Keratinocyte (primary cell): ENCODE data around the gene GCSAM. TPM values are rescaled to one million over a fixed set of nuclear protein-coding genes. Genes with fewer than 3 reads are reported as not detected.

Source experiments
- DNase-seq: peaks from one replicate; pipeline ENCODE4 v3.0.0-alpha.2; 2011; ENCODE audit warnings: low read depth, missing footprints, low spot score
- FAIRE-seq: peaks from 2 replicates; lab custom pipeline; 2011; peaks lifted over from hg19 to GRCh38; lab: Jason Lieb, UNC
- H2AFZ ChIP-seq: 2 replicates; pipeline ENCODE4 v1.6.0; 2012; ENCODE audit warnings: low read length, control low read depth, inconsistent platforms; ENCODE audit not compliant: control insufficient read depth
- H3K27ac ChIP-seq: 2 replicates; pipeline ENCODE4 v1.5.1; 2011; ENCODE audit warnings: low read length; ENCODE audit not compliant: control insufficient read depth, insufficient read depth
- H3K27me3 ChIP-seq: 3 replicates; pipeline ENCODE4 v1.6.0; 2011; ENCODE audit warnings: low read length; ENCODE audit not compliant: control insufficient read depth, insufficient read depth; ENCODE audit errors: extremely low read depth
- H3K36me3 ChIP-seq, 2 experiments: 2 replicates in 1 of 2; 3 replicates in 1 of 2; pipeline ENCODE4 v1.5.1; 2011; ENCODE audit warnings: low read length in 2 of 2, mild to moderate bottlenecking in 1 of 2; ENCODE audit not compliant: control insufficient read depth in 2 of 2, insufficient read depth in 2 of 2; ENCODE audit errors: extremely low read depth in 1 of 2
- H3K4me1 ChIP-seq: 3 replicates; pipeline ENCODE4 v1.5.1; 2011; ENCODE audit warnings: low read length; ENCODE audit not compliant: control insufficient read depth, insufficient read depth; ENCODE audit errors: extremely low read depth
- H3K4me2 ChIP-seq: 3 replicates; pipeline ENCODE4 v1.6.0; 2011; ENCODE audit warnings: low read depth, low read length; ENCODE audit not compliant: control insufficient read depth, insufficient read depth; ENCODE audit errors: extremely low read depth
- H3K4me3 ChIP-seq, 3 experiments: fragments of 200-600 bp in 1 of 3; sonication (generic) in 1 of 3; 2 replicates in 2 of 3; 3 replicates in 1 of 3; pipeline ENCODE4 v1.5.1; 2011 to 2016; ENCODE audit warnings: low read length in 3 of 3, mild to moderate bottlenecking in 3 of 3, control low read depth in 2 of 3, inconsistent platforms in 1 of 3, low read depth in 1 of 3, mixed read lengths in 1 of 3, mixed run types in 1 of 3, moderate library complexity in 1 of 3; ENCODE audit not compliant: control insufficient read depth in 2 of 3, insufficient read depth in 2 of 3; ENCODE audit errors: extremely low read depth in 1 of 3
- H3K79me2 ChIP-seq: 2 replicates; pipeline ENCODE4 v1.6.0; 2012; ENCODE audit warnings: low read length; ENCODE audit not compliant: control insufficient read depth, insufficient read depth
- H3K9ac ChIP-seq: 3 replicates; pipeline ENCODE4 v1.6.0; 2011; ENCODE audit warnings: low read length; ENCODE audit not compliant: control insufficient read depth, insufficient read depth; ENCODE audit errors: extremely low read depth
- H3K9me1 ChIP-seq: 3 replicates; pipeline ENCODE4 v1.6.0; 2011; ENCODE audit warnings: low read length; ENCODE audit not compliant: control insufficient read depth, insufficient read depth; ENCODE audit errors: extremely low read depth
- H3K9me3 ChIP-seq: 2 replicates; pipeline ENCODE4 v1.5.1; 2012; ENCODE audit warnings: low read depth, low read length; ENCODE audit not compliant: control insufficient read depth
- H4K20me1 ChIP-seq: 3 replicates; pipeline ENCODE4 v1.6.0; 2011; ENCODE audit warnings: low read length; ENCODE audit not compliant: control insufficient read depth, insufficient read depth; ENCODE audit errors: extremely low read depth
- EZH2 ChIP-seq: IDR thresholded peaks from one replicate; pipeline ENCODE4 v1.6.1; 2012; ENCODE audit warnings: inconsistent platforms, mild to moderate bottlenecking, low read length, moderate library complexity
- dilution Hi-C: fragments of 300-500 bp; cut with MboI; formaldehyde crosslinking; loops from one replicate; pipeline ENCODE4 v1.7.0; 2020; ENCODE audit warnings: low sequenced_read_pairs; ENCODE audit not compliant: extremely low pct_ligation_motif_present
- polyA plus RNA-seq, 5 experiments: library from polyadenylated mRNA; depleted of rRNA in 3 of 5; stranded (reverse) in 3 of 5; stranded (forward) in 1 of 5; unstranded in 1 of 5; fragments of >200 nt; gene quantifications; 1 replicate in 1 of 5; 2 replicates in 3 of 5; 3 replicates in 1 of 5; pipeline versions ENCODE4 v1.2.1 to v1.2.3, GENCODE V29; 2011 to 2012; ENCODE audit warnings: missing spikeins in 2 of 5, low read depth in 1 of 5, low replicate concordance in 1 of 5
- TF ChIP-seq, protein P1 (sequence below), 3 experiments: IDR thresholded peaks in 1 of 3; conservative IDR thresholded peaks in 1 of 3; optimal IDR thresholded peaks in 1 of 3; 2 replicates in 2 of 3; 3 replicates in 1 of 3; pipeline versions ENCODE3 to v1.5.1; 2011; ENCODE audit warnings: low read length in 3 of 3, mild to moderate bottlenecking in 3 of 3, moderate library complexity in 2 of 3, control low read depth in 1 of 3, inconsistent platforms in 1 of 3; ENCODE audit not compliant: insufficient read depth in 2 of 3; ENCODE audit errors: extremely low read depth in 1 of 3

Gene GCSAM
- polyA plus RNA-seq, 1 donor (not counting 4 experiments of a cell fraction or from before 2014, with no cell fraction given): 2.9 TPM

GRCh38 chr3:112149136-112149535, 16.1 kb upstream of the GCSAM start:
- Histone ChIP-seq H3K4me1 (peaks cover 21% of the 10 kb centered on the region), H3K4me2 (peak overlapping the region; percentile 46), H3K27ac (peak overlapping the region; percentile 77), H3K79me2 (no peaks in the 10 kb centered on the region), H3K9ac (peak overlapping the region; percentile 35), H3K4me3 (no peak overlapping the region), H3K9me3 (peaks cover 9% of the 10 kb centered on the region), H3K9me1 (no peaks in the 10 kb centered on the region), H3K27me3 (no peaks in the 10 kb centered on the region), H3K36me3 (no peaks in the 10 kb centered on the region), H2AFZ (peak overlapping the region; percentile 3), H4K20me1 (no peaks in the 10 kb centered on the region)
- TF ChIP-seq, protein P1, sequence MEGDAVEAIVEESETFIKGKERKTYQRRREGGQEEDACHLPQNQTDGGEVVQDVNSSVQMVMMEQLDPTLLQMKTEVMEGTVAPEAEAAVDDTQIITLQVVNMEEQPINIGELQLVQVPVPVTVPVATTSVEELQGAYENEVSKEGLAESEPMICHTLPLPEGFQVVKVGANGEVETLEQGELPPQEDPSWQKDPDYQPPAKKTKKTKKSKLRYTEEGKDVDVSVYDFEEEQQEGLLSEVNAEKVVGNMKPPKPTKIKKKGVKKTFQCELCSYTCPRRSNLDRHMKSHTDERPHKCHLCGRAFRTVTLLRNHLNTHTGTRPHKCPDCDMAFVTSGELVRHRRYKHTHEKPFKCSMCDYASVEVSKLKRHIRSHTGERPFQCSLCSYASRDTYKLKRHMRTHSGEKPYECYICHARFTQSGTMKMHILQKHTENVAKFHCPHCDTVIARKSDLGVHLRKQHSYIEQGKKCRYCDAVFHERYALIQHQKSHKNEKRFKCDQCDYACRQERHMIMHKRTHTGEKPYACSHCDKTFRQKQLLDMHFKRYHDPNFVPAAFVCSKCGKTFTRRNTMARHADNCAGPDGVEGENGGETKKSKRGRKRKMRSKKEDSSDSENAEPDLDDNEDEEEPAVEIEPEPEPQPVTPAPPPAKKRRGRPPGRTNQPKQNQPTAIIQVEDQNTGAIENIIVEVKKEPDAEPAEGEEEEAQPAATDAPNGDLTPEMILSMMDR (optimal IDR thresholded peaks at IDR 0.05 in 1 of 3, IDR thresholded peaks at IDR 0.05 in 1 of 3, conservative IDR thresholded peaks at IDR 0.05 in 1 of 3; ENCODE audit: extremely low read depth in 1 of 3, insufficient read depth in 2 of 3, low read length in 3 of 3): no peak
- no peak for TF ChIP-seq EZH2
- peak; percentile 76 for DNase-seq
- dilution Hi-C loops: no loop called here
- peak; percentile 99 for FAIRE-seq

GRCh38 chr3:112143689-112144088, 10.6 kb upstream of the GCSAM start:
- H3K4me2 ChIP-seq: peak overlapping the region; percentile 1
- no peak for FAIRE-seq
- H3K4me1 ChIP-seq: peaks cover 4% of the 10 kb centered on the region
- no peak overlapping the region for H3K9ac ChIP-seq
- peaks cover 4% of the 10 kb centered on the region for H3K9me3 ChIP-seq
- H3K27me3 ChIP-seq: no peaks in the 10 kb centered on the region
- DNase-seq: no peak
- no peaks in the 10 kb centered on the region for H3K79me2 ChIP-seq
- TF ChIP-seq EZH2: no peak
- TF ChIP-seq, protein P1 (optimal IDR thresholded peaks at IDR 0.05 in 1 of 3, IDR thresholded peaks at IDR 0.05 in 1 of 3, conservative IDR thresholded peaks at IDR 0.05 in 1 of 3; ENCODE audit: extremely low read depth in 1 of 3, insufficient read depth in 2 of 3, low read length in 3 of 3): no peak
- H3K9me1 ChIP-seq: no peaks in the 10 kb centered on the region
- H3K27ac ChIP-seq: peak overlapping the region; percentile 13
- H3K4me3 ChIP-seq: peak overlapping the region in 1 of 3 experiments; percentile 28
- H3K36me3 ChIP-seq: no peaks in the 10 kb centered on the region
- no peaks in the 10 kb centered on the region for H4K20me1 ChIP-seq
- dilution Hi-C loops: no loop called here
- H2AFZ ChIP-seq: no peak overlapping the region
